Mesodermal cell (in vitro differentiated cells): ENCODE measurements around the gene TMEM135.
"Not testable (repeated sequence)": the region's sequence is repeated elsewhere in the genome, so short reads cannot be mapped to it uniquely, and the experiment has no call there.

Experiments used
- H3K27ac ChIP-seq: 2 replicates; pipeline ENCODE4 v1.7.0; 2013; ENCODE audit warnings: mild to moderate bottlenecking, low read depth, low read length, moderate library complexity; ENCODE audit not compliant: severe bottlenecking
- H3K36me3 ChIP-seq: 2 replicates; pipeline ENCODE4 v1.7.1; 2013; ENCODE audit warnings: mild to moderate bottlenecking, low read length, moderate library complexity; ENCODE audit not compliant: control insufficient read depth, insufficient read depth
- H3K4me1 ChIP-seq: one replicate; pipeline ENCODE4 v1.7.1; 2013; ENCODE audit warnings: mild to moderate bottlenecking, low read length; ENCODE audit not compliant: insufficient read depth, control insufficient read depth, poor library complexity, severe bottlenecking
- H3K4me3 ChIP-seq: 2 replicates; pipeline ENCODE4 v1.7.0; 2013; ENCODE audit warnings: low read length, control low read depth, mild to moderate bottlenecking; ENCODE audit not compliant: insufficient read depth, poor library complexity, severe bottlenecking; ENCODE audit errors: extremely low read depth
- H3K9me3 ChIP-seq: 2 replicates; pipeline ENCODE4 v1.7.1; 2013; ENCODE audit warnings: mild to moderate bottlenecking, low read length, moderate library complexity; ENCODE audit not compliant: control insufficient read depth
- WGBS, 2 experiments: methylation state at CpG; one replicate each; pipeline ENCODE4 v1.1.5; 2013; ENCODE audit warnings: missing lambda C conversion rate in 2 of 2; ENCODE audit not compliant: insufficient coverage in 2 of 2; 5-methylcytosine and 5-hydroxymethylcytosine counted together

TMEM135 gene

GRCh38 chr11:87141980-87142514 lies 104.3 kb downstream of the TMEM135 start:
- 69 to 75% methylated on average over 1 to 2 of the region's 3 CpGs for WGBS, 2 experiments
- Histone ChIP-seq H3K4me1 (no peaks in the 10 kb centered on the region), H3K9me3 (no peaks in the 10 kb centered on the region), H3K4me3 (no peak overlapping the region), H3K27ac (no peak overlapping the region), H3K36me3 (peaks cover 5% of the 10 kb centered on the region)

GRCh38 chr11:87142594-87142993 lies 104.9 kb downstream of the TMEM135 start:
- Histone ChIP-seq H3K4me1 (no peaks in the 10 kb centered on the region), H3K9me3 (no peaks in the 10 kb centered on the region), H3K27ac (no peak overlapping the region), H3K4me3 (no peak overlapping the region), H3K36me3 (peaks cover 8% of the 10 kb centered on the region)
- no CpG with 5 or more reads among the region's 1 CpG for WGBS, 2 experiments

- H3K27ac ChIP-seq, result no peak overlapping the region
- H3K4me3 ChIP-seq, result no peak overlapping the region
- no peaks in the 10 kb centered on the region for H3K4me1 ChIP-seq
- 100% methylated on average over 1 of the region's 4 CpGs; no CpG with 5 or more reads in 1 of the 2 experiments for WGBS, 2 experiments
- no peaks in the 10 kb centered on the region for H3K9me3 ChIP-seq
- peaks cover 5% of the 10 kb centered on the region for H3K36me3 ChIP-seq
Measured at GRCh38 chr11:87143641-87144040, 105.9 kb downstream of the TMEM135 start.

- no peaks in the 10 kb centered on the region for H3K9me3 ChIP-seq
- no peak overlapping the region for H3K27ac ChIP-seq
- 90% methylated on average over 2 of the region's 3 CpGs; no CpG with 5 or more reads in 1 of the 2 experiments for WGBS, 2 experiments
- H3K4me1 ChIP-seq, result no peaks in the 10 kb centered on the region
- peaks cover 3% of the 10 kb centered on the region for H3K36me3 ChIP-seq
- H3K4me3 ChIP-seq, result no peak overlapping the region
Measured at GRCh38 chr11:87144252-87144651, 106.5 kb downstream of the TMEM135 start.

GRCh38 chr11:87148749-87149148 lies 111.0 kb downstream of the TMEM135 start:
- no peak overlapping the region for H3K27ac ChIP-seq
- H3K36me3 ChIP-seq, result peaks cover 3% of the 10 kb centered on the region
- H3K4me1 ChIP-seq, result peaks cover 6% of the 10 kb centered on the region
- WGBS, 2 experiments, result no CpG with 5 or more reads among the region's 2 CpGs
- H3K9me3 ChIP-seq, result no peaks in the 10 kb centered on the region
- H3K4me3 ChIP-seq, result no peak overlapping the region

GRCh38 chr11:87149782-87150181 lies 112.0 kb downstream of the TMEM135 start:
- H3K27ac ChIP-seq, H3K4me1 ChIP-seq, H3K4me3 ChIP-seq, H3K36me3 ChIP-seq, H3K9me3 ChIP-seq: not testable (repeated sequence)
- 79 to 83% methylated on average over 1 to 7 of the region's 7 CpGs for WGBS, 2 experiments

GRCh38 chr11:87150936-87151335 lies 113.2 kb downstream of the TMEM135 start:
- Histone ChIP-seq H3K4me3 (no peak overlapping the region), H3K4me1 (peaks cover 6% of the 10 kb centered on the region), H3K9me3 (no peaks in the 10 kb centered on the region), H3K27ac (no peak overlapping the region), H3K36me3 (peaks cover 3% of the 10 kb centered on the region)
- WGBS, 2 experiments, result no CpG with 5 or more reads among the region's 1 CpG

- Histone ChIP-seq H3K4me1 (peaks cover 6% of the 10 kb centered on the region), H3K4me3 (no peak overlapping the region), H3K9me3 (no peaks in the 10 kb centered on the region), H3K27ac (no peak overlapping the region), H3K36me3 (no peaks in the 10 kb centered on the region)
- WGBS, 2 experiments, result no CpG with 5 or more reads among the region's 2 CpGs
Measured at GRCh38 chr11:87154246-87154645, 116.5 kb downstream of the TMEM135 start.

GRCh38 chr11:87156970-87157369 lies 119.2 kb downstream of the TMEM135 start:
- WGBS, 2 experiments, result 100% methylated on average over 1 of the region's 2 CpGs; no CpG with 5 or more reads in 1 of the 2 experiments
- H3K4me3 ChIP-seq, result no peak overlapping the region
- no peaks in the 10 kb centered on the region for H3K36me3 ChIP-seq
- H3K4me1 ChIP-seq, result no peaks in the 10 kb centered on the region
- no peaks in the 10 kb centered on the region for H3K9me3 ChIP-seq
- no peak overlapping the region for H3K27ac ChIP-seq

GRCh38 chr11:87169076-87169475 lies 131.3 kb downstream of the TMEM135 start:
- not testable (repeated sequence) for H3K36me3 ChIP-seq, H3K4me3 ChIP-seq, H3K4me1 ChIP-seq, H3K27ac ChIP-seq, H3K9me3 ChIP-seq
- WGBS, 2 experiments, result 75 to 100% methylated on average over 1 of the region's 3 CpGs

GRCh38 chr11:87173185-87174039 lies 135.7 kb downstream of the TMEM135 start:
- no CpG with 5 or more reads among the region's 3 CpGs for WGBS, 2 experiments

More at GRCh38 chr11:87173185-87174039, 135.7 kb downstream of the TMEM135 start:
- Histone ChIP-seq H3K36me3 (peaks cover 12% of the 10 kb centered on the region), H3K27ac (no peak overlapping the region), H3K9me3 (peaks cover 11% of the 10 kb centered on the region), H3K4me3 (no peak overlapping the region), H3K4me1 (peaks cover 8% of the 10 kb centered on the region)
